Measurements from ENCODE around the gene GRPR. TPM values are rescaled to one million over a fixed set of nuclear protein-coding genes. Genes with fewer than 3 reads are reported as not detected.

Gene GRPR
- total RNA-seq, 2 experiments from 2014 or later = not detected

GRCh38 chrX:16186380-16187007, 63.1 kb downstream of the GRPR start:
- ChIA-PET POLR2A (no interaction called here), CTCF (no interaction called here)
- H3K4me1 Mint-ChIP-seq (ENCODE audit: low read depth) = peaks cover 10% of the 10 kb centered on the region
- H3K9me3 Mint-ChIP-seq = no peaks in the 10 kb centered on the region
- H3K36me3 Mint-ChIP-seq (ENCODE audit: low read depth) = no peaks in the 10 kb centered on the region
- no peak overlapping the region for H3K27ac Mint-ChIP-seq
- no peak for TF ChIP-seq CTCF (IDR thresholded peaks at IDR 0.05)
- ATAC-seq = no peak
- intact Hi-C loops (cut with micrococcal nuclease) = no loop called here
- no peak overlapping the region for H3K4me3 Mint-ChIP-seq
- H3K27me3 Mint-ChIP-seq = no peaks in the 10 kb centered on the region
- DNase-seq = no peak

- ChIA-PET CTCF (no interaction called here), POLR2A (no interaction called here)
- no peak for DNase-seq
- H3K4me3 Mint-ChIP-seq = no peak overlapping the region
- H3K4me1 Mint-ChIP-seq (ENCODE audit: low read depth) = peaks cover 10% of the 10 kb centered on the region
- TF ChIP-seq CTCF (IDR thresholded peaks at IDR 0.05) = no peak
- H3K36me3 Mint-ChIP-seq (ENCODE audit: low read depth) = no peaks in the 10 kb centered on the region
- no peaks in the 10 kb centered on the region for H3K27me3 Mint-ChIP-seq
- intact Hi-C loops (cut with micrococcal nuclease) = no loop called here
- H3K9me3 Mint-ChIP-seq = no peaks in the 10 kb centered on the region
- no peak for ATAC-seq
- no peak overlapping the region for H3K27ac Mint-ChIP-seq
Observed at GRCh38 chrX:16187024-16187760, 63.8 kb downstream of the GRPR start.

GRCh38 chrX:16188687-16189086, 65.3 kb downstream of the GRPR start:
- TF ChIP-seq CTCF (IDR thresholded peaks at IDR 0.05) = no peak
- H3K4me1 Mint-ChIP-seq (ENCODE audit: low read depth) = peaks cover 10% of the 10 kb centered on the region
- H3K4me3 Mint-ChIP-seq = no peak overlapping the region
- ATAC-seq (no peak), DNase-seq (no peak)
- intact Hi-C loops (cut with micrococcal nuclease) = no loop called here
- H3K27me3 Mint-ChIP-seq = no peaks in the 10 kb centered on the region
- no peaks in the 10 kb centered on the region for H3K36me3 Mint-ChIP-seq (ENCODE audit: low read depth)
- no peaks in the 10 kb centered on the region for H3K9me3 Mint-ChIP-seq
- H3K27ac Mint-ChIP-seq = no peak overlapping the region
- ChIA-PET POLR2A (no interaction called here), CTCF (no interaction called here)

- Mint-ChIP-seq H3K36me3 (ENCODE audit: low read depth) (no peaks in the 10 kb centered on the region), H3K27me3 (no peaks in the 10 kb centered on the region), H3K9me3 (no peaks in the 10 kb centered on the region), H3K27ac (no peak overlapping the region), H3K4me1 (ENCODE audit: low read depth) (no peaks in the 10 kb centered on the region), H3K4me3 (no peak overlapping the region)
- POLR2A ChIA-PET = no interaction called here
- DNase-seq (no peak), ATAC-seq (no peak)
- intact Hi-C loops (cut with micrococcal nuclease) = no loop called here
- CTCF ChIA-PET = no interaction called here
- no peak for TF ChIP-seq CTCF (IDR thresholded peaks at IDR 0.05)
Observed at GRCh38 chrX:16191605-16192004, 68.2 kb downstream of the GRPR start.

- ChIA-PET POLR2A (no interaction called here), CTCF (no interaction called here)
- Mint-ChIP-seq H3K27me3 (peaks cover 6% of the 10 kb centered on the region), H3K4me1 (ENCODE audit: low read depth) (no peaks in the 10 kb centered on the region), H3K9me3 (no peaks in the 10 kb centered on the region), H3K27ac (no peak overlapping the region), H3K4me3 (no peak overlapping the region), H3K36me3 (ENCODE audit: low read depth) (no peaks in the 10 kb centered on the region)
- intact Hi-C loops (cut with micrococcal nuclease) = no loop called here
- no peak for TF ChIP-seq CTCF (IDR thresholded peaks at IDR 0.05)
- ATAC-seq (no peak), DNase-seq (no peak)
Observed at GRCh38 chrX:16196829-16197228, 73.5 kb downstream of the GRPR start.
